GM13977 (cell line): ENCODE results near the gene ZDHHC24.

ENCODE experiments used
- DNase-seq: peaks from one replicate; pipeline ENCODE4 v3.0.0; 2012; ENCODE audit warnings: low spot score
- in situ Hi-C: fragments of 300-500 bp; cut with MboI; formaldehyde crosslinking; loops from one replicate; pipeline ENCODE4 v1.12.0; 2022; ENCODE audit warnings: low sequenced_read_pairs, low pct_unique_long_range_greater_than_20kb, mixed read lengths, inconsistent platforms; ENCODE audit not compliant: unreplicated experiment
- TF ChIP-seq, protein P1 (sequence below): IDR thresholded peaks from 2 replicates; pipeline ENCODE4 v1.5.1; 2012; ENCODE audit warnings: mild to moderate bottlenecking, control low read depth; ENCODE audit not compliant: insufficient read depth; ENCODE audit errors: extremely low read depth, missing control alignments

Gene ZDHHC24

DNA sequence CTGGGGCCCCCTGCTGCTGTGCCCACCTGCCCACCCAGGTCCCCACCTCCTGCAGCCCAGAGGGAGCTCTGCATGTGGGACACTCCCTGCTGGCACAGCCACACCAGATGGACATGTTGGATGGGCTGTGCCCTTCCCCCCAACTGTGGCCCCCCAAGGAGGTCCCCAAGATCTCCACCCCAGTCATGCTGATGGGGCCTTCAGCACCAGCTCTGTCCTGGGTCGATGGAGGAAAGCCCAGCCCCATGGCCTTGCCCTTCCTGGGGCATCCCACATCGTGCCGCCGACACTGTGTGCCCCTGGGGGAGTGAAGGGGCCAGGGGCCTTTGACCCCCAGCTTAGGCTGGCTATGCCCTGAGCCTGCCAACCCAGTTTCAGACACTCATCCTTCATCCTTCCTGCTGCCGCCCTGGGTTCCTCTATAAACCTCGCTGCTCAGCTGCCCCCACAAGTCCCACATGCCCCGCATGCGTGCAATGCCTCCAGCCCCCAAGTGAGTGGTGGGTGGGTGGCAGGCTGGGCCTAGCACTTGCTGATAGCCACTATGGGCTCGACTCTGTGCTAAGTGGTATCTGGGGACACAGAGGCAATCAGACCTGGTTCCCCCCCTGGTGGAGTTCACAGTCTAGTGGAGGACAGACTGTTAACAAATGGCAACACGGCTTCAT, 69.5 kb downstream of the ZDHHC24 start:
- TF ChIP-seq, protein P1, sequence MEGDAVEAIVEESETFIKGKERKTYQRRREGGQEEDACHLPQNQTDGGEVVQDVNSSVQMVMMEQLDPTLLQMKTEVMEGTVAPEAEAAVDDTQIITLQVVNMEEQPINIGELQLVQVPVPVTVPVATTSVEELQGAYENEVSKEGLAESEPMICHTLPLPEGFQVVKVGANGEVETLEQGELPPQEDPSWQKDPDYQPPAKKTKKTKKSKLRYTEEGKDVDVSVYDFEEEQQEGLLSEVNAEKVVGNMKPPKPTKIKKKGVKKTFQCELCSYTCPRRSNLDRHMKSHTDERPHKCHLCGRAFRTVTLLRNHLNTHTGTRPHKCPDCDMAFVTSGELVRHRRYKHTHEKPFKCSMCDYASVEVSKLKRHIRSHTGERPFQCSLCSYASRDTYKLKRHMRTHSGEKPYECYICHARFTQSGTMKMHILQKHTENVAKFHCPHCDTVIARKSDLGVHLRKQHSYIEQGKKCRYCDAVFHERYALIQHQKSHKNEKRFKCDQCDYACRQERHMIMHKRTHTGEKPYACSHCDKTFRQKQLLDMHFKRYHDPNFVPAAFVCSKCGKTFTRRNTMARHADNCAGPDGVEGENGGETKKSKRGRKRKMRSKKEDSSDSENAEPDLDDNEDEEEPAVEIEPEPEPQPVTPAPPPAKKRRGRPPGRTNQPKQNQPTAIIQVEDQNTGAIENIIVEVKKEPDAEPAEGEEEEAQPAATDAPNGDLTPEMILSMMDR = no peak
- in situ Hi-C loops = loop anchor here (10.0 kb wide), 1 partner anchor 72 kb away; no protein-coding TSS in a partner anchor
- no peak for DNase-seq

DNA sequence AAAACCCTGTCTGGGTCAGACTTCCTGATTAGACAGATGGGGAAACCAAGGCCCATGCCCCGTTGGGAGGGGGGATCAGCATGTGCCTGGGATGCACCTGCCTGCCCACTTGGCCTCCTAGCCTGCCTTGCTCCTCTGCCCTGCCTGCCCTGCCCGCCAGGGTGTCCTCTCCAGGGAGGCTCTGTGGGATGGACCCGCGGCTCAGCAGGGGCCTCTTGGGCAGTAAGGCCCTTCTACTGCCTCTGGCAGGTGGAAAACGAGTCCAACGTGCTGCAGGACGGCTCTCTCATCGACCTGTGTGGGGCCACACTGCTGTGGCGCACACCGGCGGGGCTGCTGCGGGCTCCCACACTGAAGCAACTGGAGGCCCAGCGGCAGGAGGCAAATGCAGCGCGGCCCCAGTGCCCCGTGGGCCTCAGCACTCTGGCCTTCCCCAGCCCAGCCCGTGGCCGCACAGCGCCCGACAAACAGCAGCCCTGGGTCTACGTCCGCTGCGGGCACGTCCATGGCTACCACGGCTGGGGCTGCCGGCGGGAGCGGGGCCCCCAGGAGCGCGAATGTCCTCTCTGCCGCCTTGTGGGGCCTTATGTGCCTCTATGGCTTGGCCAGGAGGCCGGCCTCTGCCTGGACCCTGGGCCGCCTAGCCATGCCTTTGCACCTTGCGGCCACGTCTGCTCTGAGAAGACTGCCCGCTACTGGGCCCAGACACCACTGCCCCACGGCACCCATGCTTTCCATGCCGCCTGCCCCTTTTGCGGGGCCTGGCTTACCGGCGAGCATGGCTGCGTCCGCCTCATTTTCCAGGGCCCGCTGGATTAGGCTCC, 70.3 kb downstream of the ZDHHC24 start:
- TF ChIP-seq, protein P1 = no peak
- no peak for DNase-seq
- in situ Hi-C loops = loop anchor here (10.0 kb wide), 1 partner anchor 71 kb away; no protein-coding TSS in a partner anchor

DNA sequence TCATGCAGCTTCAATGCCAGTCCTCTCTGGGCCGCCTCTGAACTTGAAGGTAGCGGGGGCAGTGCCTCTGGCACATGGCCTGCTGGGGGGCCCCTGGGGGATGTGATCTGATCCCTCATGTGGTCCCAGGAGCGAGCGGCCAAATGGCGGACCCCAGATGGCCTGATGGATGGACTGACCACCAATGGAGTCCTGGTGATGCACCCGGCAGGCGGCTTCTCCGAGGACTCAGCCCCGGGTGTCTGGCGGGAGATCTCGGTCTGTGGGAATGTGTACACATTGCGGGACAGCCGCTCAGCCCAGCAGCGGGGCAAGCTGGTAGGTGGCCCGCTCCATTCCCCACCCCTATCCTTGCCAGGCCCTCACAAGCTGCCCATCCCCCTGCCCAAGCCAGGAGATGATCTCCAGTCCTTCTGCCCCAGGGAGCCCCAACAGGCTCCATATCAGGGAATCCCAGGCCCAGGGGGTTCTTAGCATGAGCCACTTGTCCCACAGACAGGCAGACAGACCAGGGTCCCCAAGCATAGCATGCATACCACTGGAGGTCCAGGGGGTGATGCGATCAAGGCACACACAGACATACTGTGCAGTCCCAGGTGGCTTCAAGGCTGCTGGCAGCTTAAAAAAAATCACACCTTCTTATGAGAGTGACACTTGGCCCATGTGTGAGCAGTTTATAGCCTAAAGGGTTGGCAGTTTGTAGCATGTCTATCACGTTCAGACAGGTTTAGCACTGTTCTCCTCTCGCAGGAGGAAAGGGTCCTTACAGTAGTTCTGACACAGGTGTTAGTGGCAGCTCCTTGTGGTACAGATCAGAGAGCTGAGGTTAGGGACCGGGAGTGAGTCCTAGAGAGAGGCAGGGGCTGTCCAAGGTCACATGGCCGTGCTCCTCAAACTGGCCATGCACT, 72.0 kb downstream of the ZDHHC24 start:
- TF ChIP-seq, protein P1 = no peak
- no peak for DNase-seq
- in situ Hi-C loops = loop anchor here (10.0 kb wide), 1 partner anchor 69 kb away; no protein-coding TSS in a partner anchor

DNA sequence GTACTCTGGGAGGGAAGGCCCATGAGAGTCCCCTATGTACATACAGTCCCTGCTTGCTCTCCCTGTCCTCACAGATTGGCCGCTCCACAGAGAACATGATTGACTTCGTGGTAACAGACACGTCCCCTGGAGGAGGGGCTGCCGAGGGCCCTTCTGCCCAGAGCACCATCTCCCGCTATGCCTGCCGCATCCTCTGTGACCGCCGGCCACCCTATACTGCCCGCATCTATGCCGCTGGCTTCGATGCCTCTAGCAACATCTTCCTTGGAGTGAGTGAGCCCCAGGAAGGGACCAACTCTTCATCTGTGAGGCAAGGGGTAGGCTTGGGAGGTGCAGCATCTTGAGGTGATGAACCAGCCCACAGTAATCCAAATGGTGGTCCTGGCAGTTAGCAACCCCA, 72.7 kb downstream of the ZDHHC24 start:
- DNase-seq = no peak
- in situ Hi-C loops = loop anchor here (10.0 kb wide), 1 partner anchor 68 kb away; no protein-coding TSS in a partner anchor
- TF ChIP-seq, protein P1 = no peak

DNA sequence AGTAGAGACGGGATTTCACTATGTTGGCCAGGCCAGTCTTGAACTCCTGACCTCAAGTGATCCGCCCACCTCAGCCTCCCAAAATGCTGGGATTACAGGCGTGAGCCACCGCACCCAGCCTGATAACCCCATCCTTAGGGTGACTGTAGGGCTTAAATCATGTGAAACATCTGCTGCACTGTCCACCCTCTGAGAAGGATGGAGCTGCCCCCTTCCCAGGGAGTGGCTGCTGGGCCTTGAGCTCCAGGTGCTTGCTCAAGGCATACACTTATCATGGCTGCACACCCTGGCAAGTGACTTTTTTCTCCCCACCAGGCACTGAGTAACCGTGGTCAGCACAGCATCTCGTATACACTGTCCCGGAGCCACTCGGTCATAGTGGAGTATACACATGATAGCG, 73.8 kb downstream of the ZDHHC24 start:
- TF ChIP-seq, protein P1 = no peak
- in situ Hi-C loops = loop anchor here (10.0 kb wide), 1 partner anchor 67 kb away; no protein-coding TSS in a partner anchor
- no peak for DNase-seq

DNA sequence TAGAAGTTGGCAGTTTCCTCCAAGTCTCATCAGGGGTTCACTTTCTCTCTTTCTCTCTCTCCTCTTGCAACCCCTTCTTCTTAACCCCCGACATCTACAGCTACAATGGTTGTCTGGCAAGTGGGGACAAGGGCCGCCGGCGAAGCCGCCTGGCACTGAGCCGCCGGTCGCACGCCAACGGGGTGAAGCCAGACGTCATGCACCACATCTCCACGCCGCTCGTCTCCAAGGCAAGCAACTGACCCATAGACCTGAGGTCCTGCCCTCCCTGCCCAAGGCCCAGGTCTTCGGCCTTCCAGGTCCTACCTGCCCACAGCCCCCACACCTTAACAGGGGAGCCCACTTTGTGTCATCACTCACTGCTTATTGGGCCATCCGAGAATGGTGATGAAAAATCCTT, 74.7 kb downstream of the ZDHHC24 start:
- in situ Hi-C loops = loop anchor here (10.0 kb wide), 1 partner anchor 66 kb away; no protein-coding TSS in a partner anchor
- DNase-seq = no peak
- TF ChIP-seq, protein P1 = no peak
